Cardiac muscle cell (in vitro differentiated cells and primary cell): ENCODE measurements around the gene KIRREL3. TPM values are rescaled to one million over a fixed set of nuclear protein-coding genes. Genes with fewer than 3 reads are reported as not detected.

Experiments
- DNase-seq, 2 donors: peaks; one replicate each; pipeline versions ENCODE4 v3.0.0 to v3.0.0-alpha.2; 2010 to 2017; ENCODE audit warnings: low read depth in 1 of 2, low spot score in 1 of 2
- H3K27ac ChIP-seq: fragments of 200-600 bp; sonication (generic); 2 replicates; pipeline ENCODE4 v1.5.1; 2016
- H3K27me3 ChIP-seq: fragments of 200-600 bp; sonication (generic); 2 replicates; pipeline ENCODE4 v1.6.0; 2016; ENCODE audit warnings: control low read depth
- H3K36me3 ChIP-seq: fragments of 200-600 bp; sonication (generic); 2 replicates; pipeline ENCODE4 v1.5.1; 2016; ENCODE audit warnings: control low read depth
- H3K4me1 ChIP-seq: fragments of 200-600 bp; sonication (generic); 2 replicates; pipeline ENCODE4 v1.8.1; 2017; ENCODE audit warnings: low read depth, mild to moderate bottlenecking, mixed run types
- H3K4me3 ChIP-seq: fragments of 200-600 bp; sonication (generic); 2 replicates; pipeline ENCODE4 v1.5.1; 2016; ENCODE audit warnings: mild to moderate bottlenecking
- H3K9me3 ChIP-seq: fragments of 200-600 bp; sonication (generic); 2 replicates; pipeline ENCODE4 v1.5.1; 2017; ENCODE audit warnings: low read depth, mild to moderate bottlenecking, control low read depth
- CTCF ChIP-seq: IDR thresholded peaks from 2 replicates; pipeline ENCODE4 v1.5.1; 2012; ENCODE audit warnings: low read depth, mild to moderate bottlenecking, low read length
- polyA plus RNA-seq: library from polyadenylated mRNA; unstranded; fragments of >200 nt; fragmentation: Nextera tagmentation; extraction: Ambion mirVana; gene quantifications from 2 replicates; pipeline ENCODE4 v1.2.1, GENCODE V29; 2016
- total RNA-seq: library from RNA; depleted of rRNA; stranded (reverse); fragments of >200 nt; gene quantifications from 2 replicates; pipeline ENCODE4 v1.2.3, GENCODE V29; 2016

The KIRREL3 gene
- total and polyA plus RNA-seq, 2 experiments from 2014 or later = 0.12 to 0.89 TPM

DNA sequence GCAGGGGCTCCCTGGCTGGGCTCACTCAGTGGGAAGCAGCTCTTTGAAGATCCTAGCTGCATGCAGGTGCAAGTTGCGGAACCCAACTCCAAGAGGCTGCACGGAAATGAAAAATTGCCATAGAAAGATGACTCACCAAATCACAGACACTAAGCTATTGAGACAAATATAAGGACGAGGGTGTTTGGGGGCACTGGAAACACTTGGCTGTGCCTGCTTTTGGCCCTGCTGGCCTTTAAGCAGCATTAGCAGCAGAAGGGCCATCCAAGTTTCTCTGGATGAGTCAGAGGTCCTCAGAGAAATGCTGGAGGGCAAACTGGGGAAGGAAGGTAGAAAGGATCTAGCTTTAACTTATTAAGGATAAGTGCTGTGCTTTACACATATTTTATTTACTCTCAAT lies 282.3 kb downstream of the KIRREL3 start:
- Histone ChIP-seq H3K4me3 (no peak overlapping the region), H3K27ac (no peak overlapping the region), H3K27me3 (peaks cover 30% of the 10 kb centered on the region), H3K4me1 (no peaks in the 10 kb centered on the region), H3K9me3 (no peaks in the 10 kb centered on the region), H3K36me3 (no peaks in the 10 kb centered on the region)
- no peak for TF ChIP-seq CTCF
- no peak for DNase-seq

DNA sequence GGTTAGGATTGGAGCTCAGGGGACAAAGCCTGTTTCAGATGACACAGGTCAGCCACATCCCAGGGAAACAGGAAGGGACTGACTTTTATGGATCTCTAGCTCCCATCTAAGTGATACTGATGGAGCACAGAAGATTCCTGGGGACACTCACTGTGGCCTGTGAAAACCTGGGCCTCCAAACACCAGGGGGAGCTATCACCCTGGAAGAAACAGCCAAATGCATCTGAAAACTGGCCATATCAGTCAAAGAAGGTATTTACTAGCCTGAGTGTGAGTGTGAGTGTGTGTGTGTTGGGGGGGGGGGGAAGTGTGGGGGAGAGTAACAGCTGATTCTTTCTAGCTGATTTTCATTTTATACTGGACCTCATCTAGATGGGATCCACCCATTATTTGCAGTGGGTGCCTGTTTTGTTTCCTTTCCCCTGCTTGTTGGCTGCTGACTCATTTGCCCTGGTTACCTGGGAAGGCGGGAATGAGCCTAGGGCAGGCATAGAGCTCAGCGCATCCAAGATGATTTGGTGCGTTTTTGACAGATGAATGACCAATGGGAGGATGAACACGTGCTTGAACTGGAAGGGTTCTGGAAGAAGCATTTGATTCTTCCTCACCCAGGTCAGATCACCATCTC lies 284.0 kb downstream of the KIRREL3 start:
- Histone ChIP-seq H3K27me3 (peaks cover 30% of the 10 kb centered on the region), H3K9me3 (no peaks in the 10 kb centered on the region), H3K36me3 (no peaks in the 10 kb centered on the region), H3K4me3 (no peak overlapping the region), H3K27ac (no peak overlapping the region), H3K4me1 (no peaks in the 10 kb centered on the region)
- TF ChIP-seq CTCF = peak; percentile 53
- peak; percentile 43 to 51 for DNase-seq

GRCh38 chr11:126713806-126714205 lies 286.8 kb downstream of the KIRREL3 start:
- H3K27me3 ChIP-seq = peaks cover 21% of the 10 kb centered on the region
- H3K9me3 ChIP-seq = no peaks in the 10 kb centered on the region
- DNase-seq = no peak
- H3K4me1 ChIP-seq = no peaks in the 10 kb centered on the region
- no peak overlapping the region for H3K27ac ChIP-seq
- no peaks in the 10 kb centered on the region for H3K36me3 ChIP-seq
- TF ChIP-seq CTCF = no peak
- H3K4me3 ChIP-seq = no peak overlapping the region

GRCh38 chr11:126711977-126712625 lies 288.5 kb downstream of the KIRREL3 start:
- no peaks in the 10 kb centered on the region for H3K36me3 ChIP-seq
- no peak overlapping the region for H3K27ac ChIP-seq
- no peak overlapping the region for H3K4me3 ChIP-seq
- no peaks in the 10 kb centered on the region for H3K4me1 ChIP-seq
- no peaks in the 10 kb centered on the region for H3K9me3 ChIP-seq
- peaks cover 16% of the 10 kb centered on the region for H3K27me3 ChIP-seq
- TF ChIP-seq CTCF = no peak
- peak in 1 of 2 donors; percentile 14 for DNase-seq

DNA sequence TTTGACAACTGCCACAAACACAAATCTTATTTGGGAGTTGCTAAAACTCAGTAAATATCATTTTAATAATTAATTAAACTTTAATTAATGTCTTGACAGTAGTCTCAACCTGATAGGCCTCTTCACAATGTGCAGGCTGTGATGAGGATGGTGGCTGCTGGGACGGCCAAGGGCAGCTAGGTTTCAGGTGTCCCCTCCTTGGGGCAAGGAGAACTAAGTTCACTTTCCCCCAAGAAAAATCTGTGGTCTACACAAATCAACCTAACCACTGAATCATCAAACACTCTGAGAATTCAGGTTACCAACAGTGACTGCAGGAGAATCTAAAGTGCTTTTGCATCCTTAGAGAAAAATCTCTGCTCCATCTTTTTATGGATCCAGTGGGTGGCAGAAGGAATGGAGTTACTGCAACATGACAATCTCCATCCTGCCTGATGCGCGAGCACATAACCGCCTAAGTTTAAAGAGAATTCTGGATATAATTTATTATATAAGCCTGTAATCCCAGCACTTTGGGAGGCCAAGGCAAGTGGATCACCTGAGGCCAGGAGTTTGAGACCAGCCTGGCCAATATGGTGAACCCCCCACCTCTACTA lies 289.7 kb downstream of the KIRREL3 start:
- Histone ChIP-seq H3K4me3 (no peak overlapping the region), H3K9me3 (no peaks in the 10 kb centered on the region), H3K27ac (no peak overlapping the region), H3K4me1 (no peaks in the 10 kb centered on the region), H3K27me3 (peaks cover 16% of the 10 kb centered on the region), H3K36me3 (no peaks in the 10 kb centered on the region)
- no peak for DNase-seq
- TF ChIP-seq CTCF = no peak
